Measurements from ENCODE around the gene CGA.

CGA gene

DNA sequence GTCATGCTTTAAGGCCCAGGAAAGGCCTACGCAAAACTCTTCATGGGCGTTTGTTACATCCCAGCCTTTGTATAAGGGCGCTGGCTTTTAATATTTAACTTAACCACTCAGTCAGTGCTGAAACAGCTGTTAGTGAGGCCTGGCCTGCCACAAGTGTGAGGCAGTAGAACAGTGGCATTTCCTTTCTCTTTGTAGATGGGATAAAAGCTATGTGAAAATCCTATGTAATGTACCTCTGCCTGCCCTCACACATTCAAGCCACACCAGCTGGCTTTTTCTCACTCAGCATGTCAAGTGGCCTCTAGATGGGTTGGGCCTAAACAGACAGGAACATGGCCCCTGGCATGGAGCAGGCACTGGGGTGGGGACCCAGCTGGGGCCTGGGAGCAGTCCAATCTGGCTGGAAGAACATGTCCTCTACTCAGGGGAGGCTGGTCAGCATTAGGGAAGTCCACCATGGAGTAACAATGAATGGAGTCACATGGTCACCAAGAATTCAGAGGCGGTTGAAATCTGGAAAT is 20.7 kb downstream of the CGA start:
- TF ChIP-seq CTCF (IDR thresholded peaks at IDR 0.05; ENCODE audit: low read depth, low read length), result no peak
- no peak overlapping the region for H3K4me3 ChIP-seq (replicated peaks in 1 of 2; ENCODE audit: low read depth in 2 of 2, low read length in 2 of 2)
- no peak for DNase-seq (ENCODE audit: low read depth in 2 of 2)

DNA sequence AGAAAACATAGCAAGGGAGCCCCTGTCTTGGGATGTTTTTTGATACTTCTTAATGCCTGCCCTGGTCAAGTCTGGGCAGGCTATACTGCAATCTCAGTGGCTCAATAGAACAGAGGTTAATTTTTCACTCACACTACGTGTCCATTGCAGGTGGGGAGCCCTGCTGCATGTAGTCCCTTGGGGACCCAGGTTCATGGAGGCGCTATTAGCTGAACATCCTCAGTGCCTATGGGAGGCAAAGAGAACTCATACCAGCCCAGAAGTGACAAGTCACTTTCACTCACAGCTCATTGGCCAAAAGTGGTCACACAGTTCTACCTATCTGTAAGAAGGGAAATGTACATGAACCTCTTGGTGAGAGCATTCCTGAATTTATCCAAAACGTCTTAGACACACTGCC is 23.2 kb downstream of the CGA start:
- H3K4me3 ChIP-seq (replicated peaks in 1 of 2; ENCODE audit: low read depth in 2 of 2, low read length in 2 of 2), result no peak overlapping the region
- DNase-seq (ENCODE audit: low read depth in 2 of 2), result no peak
- no peak for TF ChIP-seq CTCF (IDR thresholded peaks at IDR 0.05; ENCODE audit: low read depth, low read length)

DNA sequence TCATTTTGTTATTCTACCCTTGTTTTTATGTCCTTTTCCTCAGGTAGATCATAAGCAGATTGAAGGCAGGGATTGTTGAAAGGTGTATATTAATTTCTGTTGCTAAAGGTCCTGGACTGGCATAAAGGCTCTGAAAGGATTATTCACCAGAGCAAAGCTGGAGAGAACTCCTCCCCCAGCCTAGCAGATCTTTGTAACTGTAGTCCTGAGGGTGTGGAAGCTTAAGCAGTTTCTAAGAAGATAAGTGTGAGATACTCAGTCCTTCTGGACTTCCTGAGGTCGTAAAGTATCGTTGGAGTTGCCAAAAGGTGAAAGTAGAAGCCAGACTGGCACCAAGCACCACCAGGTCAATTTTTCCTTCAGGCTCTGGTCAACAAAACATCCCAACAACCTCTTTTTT is 24.2 kb downstream of the CGA start:
- no peak overlapping the region for H3K4me3 ChIP-seq (replicated peaks in 1 of 2; ENCODE audit: low read depth in 2 of 2, low read length in 2 of 2)
- no peak for DNase-seq (ENCODE audit: low read depth in 2 of 2)
- TF ChIP-seq CTCF (IDR thresholded peaks at IDR 0.05; ENCODE audit: low read depth, low read length), result no peak

DNA sequence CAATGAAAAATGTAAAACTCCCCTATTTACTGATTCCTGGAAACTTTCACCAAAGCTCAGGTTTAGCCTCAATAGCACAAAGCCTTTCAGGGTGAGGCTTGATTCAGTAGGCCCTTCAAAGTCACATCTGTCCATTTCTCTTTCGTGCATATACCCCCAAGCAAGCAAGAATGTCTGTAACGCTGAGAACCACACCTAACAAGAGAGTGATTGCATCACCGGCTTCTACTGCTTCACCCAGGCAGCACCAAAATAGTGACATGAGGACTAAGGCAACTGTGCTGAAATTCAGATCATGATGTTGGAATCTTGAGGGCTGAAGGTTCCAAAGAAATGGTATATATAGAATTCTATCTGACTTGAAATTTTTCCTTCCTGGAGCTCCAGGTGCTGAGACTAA is 26.1 kb downstream of the CGA start:
- H3K4me3 ChIP-seq (replicated peaks in 1 of 2; ENCODE audit: low read depth in 2 of 2, low read length in 2 of 2), result no peak overlapping the region
- DNase-seq (ENCODE audit: low read depth in 2 of 2), result no peak
- no peak for TF ChIP-seq CTCF (IDR thresholded peaks at IDR 0.05; ENCODE audit: low read depth, low read length)

DNA sequence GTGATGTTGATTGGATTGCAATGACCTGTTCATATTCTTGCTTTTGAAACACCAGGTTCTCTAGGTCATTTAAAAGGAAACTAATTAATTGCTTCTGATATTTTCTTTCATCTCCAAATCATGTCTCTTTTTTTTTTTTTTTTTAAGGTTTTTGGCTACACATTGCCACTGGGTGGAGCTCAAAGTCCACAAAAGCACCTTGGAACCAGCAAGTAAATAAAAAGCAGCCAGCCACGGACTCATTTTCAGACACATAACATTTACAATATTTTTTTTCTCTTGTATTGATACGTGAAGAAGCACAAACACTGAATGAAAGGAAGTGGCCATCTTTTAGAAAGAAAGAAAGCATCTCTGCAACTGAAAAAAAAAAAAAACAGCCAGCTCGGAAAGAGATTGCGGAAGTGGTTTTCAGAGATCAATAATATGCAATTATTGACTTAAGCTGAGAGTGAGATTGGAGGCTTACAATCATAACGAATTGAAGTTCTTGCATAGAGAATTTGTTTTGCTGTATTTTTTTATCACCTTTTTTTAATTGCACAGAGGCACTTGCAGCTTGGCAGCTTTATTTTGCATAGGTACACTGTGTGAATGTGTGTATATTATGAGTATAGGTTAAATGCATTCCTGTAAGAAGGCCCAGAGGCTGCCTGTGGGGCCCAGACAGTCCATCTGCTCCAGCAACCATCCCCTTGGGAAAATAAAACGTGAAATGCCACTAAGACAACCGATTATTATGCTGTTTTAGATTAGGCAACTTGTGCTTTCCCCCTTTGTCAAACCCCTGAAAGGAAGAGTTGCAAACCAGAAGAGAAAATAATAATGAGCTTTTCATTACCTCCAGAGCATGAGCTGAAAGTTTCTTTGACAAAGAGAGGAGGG is 28.2 kb downstream of the CGA start:
- H3K4me3 ChIP-seq (replicated peaks in 1 of 2; ENCODE audit: low read depth in 2 of 2, low read length in 2 of 2), result no peak overlapping the region
- TF ChIP-seq CTCF (IDR thresholded peaks at IDR 0.05; ENCODE audit: low read depth, low read length), result peak; percentile 45
- DNase-seq (ENCODE audit: low read depth in 2 of 2), result peak; percentile 79

GRCh38 chr6:87065117-87065516 is 29.8 kb downstream of the CGA start:
- TF ChIP-seq CTCF (IDR thresholded peaks at IDR 0.05; ENCODE audit: low read depth, low read length), result no peak

More at GRCh38 chr6:87065117-87065516, 29.8 kb downstream of the CGA start:
- no peak for DNase-seq (ENCODE audit: low read depth in 2 of 2)
- no peak overlapping the region for H3K4me3 ChIP-seq (replicated peaks in 1 of 2; ENCODE audit: low read depth in 2 of 2, low read length in 2 of 2)
